ENCODE measurements around the gene MEIOC. TPM values are rescaled to one million over a fixed set of nuclear protein-coding genes. Genes with fewer than 3 reads are reported as not detected.

The MEIOC gene
- total RNA-seq, 6 experiments from 2014 or later: not detected

DNA sequence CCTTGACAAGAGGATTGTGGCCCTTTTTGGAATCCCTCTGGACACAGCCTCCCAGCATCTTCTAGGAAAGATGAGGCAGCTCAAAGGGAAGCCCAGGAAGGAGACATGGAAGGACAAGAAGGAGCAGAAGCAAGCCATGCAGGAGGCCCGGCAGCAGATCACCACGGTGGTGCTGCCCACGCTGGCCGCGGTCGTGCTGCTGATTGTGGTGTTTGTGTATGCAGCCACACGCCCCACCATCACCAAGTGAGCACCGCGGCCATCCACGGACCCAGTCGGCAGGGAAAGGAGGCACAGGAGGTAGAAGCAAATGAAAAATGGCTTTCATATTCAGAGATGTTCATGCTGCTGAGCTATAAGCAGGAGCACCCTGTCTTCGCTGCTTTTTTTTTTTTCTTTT is 10.9 kb upstream of the MEIOC start:
- no peaks in the 10 kb centered on the region for H3K9me3 ChIP-seq
- H3K27me3 ChIP-seq: no peaks in the 10 kb centered on the region
- intact Hi-C loops (cut with DNase I): no loop called here
- no peak overlapping the region for H3K4me3 ChIP-seq
- no peaks in the 10 kb centered on the region for H3K4me1 ChIP-seq
- TF ChIP-seq, protein P1, sequence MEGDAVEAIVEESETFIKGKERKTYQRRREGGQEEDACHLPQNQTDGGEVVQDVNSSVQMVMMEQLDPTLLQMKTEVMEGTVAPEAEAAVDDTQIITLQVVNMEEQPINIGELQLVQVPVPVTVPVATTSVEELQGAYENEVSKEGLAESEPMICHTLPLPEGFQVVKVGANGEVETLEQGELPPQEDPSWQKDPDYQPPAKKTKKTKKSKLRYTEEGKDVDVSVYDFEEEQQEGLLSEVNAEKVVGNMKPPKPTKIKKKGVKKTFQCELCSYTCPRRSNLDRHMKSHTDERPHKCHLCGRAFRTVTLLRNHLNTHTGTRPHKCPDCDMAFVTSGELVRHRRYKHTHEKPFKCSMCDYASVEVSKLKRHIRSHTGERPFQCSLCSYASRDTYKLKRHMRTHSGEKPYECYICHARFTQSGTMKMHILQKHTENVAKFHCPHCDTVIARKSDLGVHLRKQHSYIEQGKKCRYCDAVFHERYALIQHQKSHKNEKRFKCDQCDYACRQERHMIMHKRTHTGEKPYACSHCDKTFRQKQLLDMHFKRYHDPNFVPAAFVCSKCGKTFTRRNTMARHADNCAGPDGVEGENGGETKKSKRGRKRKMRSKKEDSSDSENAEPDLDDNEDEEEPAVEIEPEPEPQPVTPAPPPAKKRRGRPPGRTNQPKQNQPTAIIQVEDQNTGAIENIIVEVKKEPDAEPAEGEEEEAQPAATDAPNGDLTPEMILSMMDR (IDR thresholded peaks at IDR 0.05): no peak
- DNase-seq (no peak), ATAC-seq (no peak)
- H3K36me3 ChIP-seq: no peaks in the 10 kb centered on the region
- H3K27ac ChIP-seq: no peak overlapping the region
- 61% methylated on average over 5 of the region's 12 CpGs for WGBS (ENCODE audit: insufficient coverage, low coverage, low lambda C conversion rate, missing lambda C conversion rate)

DNA sequence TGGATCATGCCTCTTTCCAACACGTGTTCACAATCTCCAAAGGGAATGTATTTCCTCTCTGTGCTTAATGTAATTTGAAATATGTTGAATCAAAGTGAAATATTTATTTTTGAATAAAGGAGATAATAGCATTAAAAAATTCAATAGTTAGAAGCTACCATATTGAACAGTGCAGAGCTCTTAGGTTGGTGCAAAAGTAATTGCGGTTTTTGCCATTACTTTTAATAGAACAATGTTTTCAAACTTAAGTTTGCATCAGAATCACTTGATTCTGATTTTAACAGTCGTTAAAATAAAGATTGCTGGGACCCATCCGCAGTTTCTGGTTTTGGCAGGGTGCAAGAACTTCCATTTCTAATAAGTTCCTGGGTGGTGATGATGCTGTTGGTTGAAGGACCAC is 10.0 kb upstream of the MEIOC start:
- TF ChIP-seq POLR2A (IDR thresholded peaks at IDR 0.05): no peak
- TF ChIP-seq, protein P1 (IDR thresholded peaks at IDR 0.05): no peak
- DNase-seq (no peak), ATAC-seq (no peak)
- intact Hi-C loops (cut with DNase I): no loop called here
- H3K9me3 ChIP-seq: no peaks in the 10 kb centered on the region
- 77% methylated on average over 4 of the region's 4 CpGs for WGBS (ENCODE audit: insufficient coverage, low coverage, low lambda C conversion rate, missing lambda C conversion rate)
- no peaks in the 10 kb centered on the region for H3K27me3 ChIP-seq
- no peaks in the 10 kb centered on the region for H3K4me1 ChIP-seq
- H3K27ac ChIP-seq: no peak overlapping the region
- H3K36me3 ChIP-seq: no peaks in the 10 kb centered on the region
- no peak overlapping the region for H3K4me3 ChIP-seq

DNA sequence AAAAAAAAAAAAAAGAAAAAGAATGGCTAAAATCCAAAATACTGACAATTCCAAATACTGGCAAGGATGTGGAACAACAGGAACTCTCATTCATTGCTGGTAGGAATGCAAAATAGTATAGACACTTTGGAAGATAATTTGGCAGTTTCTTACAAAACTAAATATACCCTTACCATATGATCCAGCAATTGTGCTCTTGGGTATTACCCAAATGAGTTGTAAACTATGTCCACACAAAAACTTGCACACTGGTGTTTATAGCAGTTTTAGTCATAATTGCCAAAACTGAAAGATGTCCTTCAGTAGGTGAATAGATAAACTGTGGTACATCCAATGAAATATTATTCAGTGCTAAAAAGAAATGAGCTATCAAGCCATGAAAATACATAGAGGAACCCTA is 8.5 kb upstream of the MEIOC start:
- no peak overlapping the region for H3K4me3 ChIP-seq
- no peaks in the 10 kb centered on the region for H3K4me1 ChIP-seq
- H3K9me3 ChIP-seq: no peaks in the 10 kb centered on the region
- TF ChIP-seq, protein P1 (IDR thresholded peaks at IDR 0.05): no peak
- TF ChIP-seq POLR2A (IDR thresholded peaks at IDR 0.05): no peak
- intact Hi-C loops (cut with DNase I): no loop called here
- no peaks in the 10 kb centered on the region for H3K36me3 ChIP-seq
- no peak overlapping the region for H3K27ac ChIP-seq
- no peaks in the 10 kb centered on the region for H3K27me3 ChIP-seq
- no peak for DNase-seq
- no peak for ATAC-seq

DNA sequence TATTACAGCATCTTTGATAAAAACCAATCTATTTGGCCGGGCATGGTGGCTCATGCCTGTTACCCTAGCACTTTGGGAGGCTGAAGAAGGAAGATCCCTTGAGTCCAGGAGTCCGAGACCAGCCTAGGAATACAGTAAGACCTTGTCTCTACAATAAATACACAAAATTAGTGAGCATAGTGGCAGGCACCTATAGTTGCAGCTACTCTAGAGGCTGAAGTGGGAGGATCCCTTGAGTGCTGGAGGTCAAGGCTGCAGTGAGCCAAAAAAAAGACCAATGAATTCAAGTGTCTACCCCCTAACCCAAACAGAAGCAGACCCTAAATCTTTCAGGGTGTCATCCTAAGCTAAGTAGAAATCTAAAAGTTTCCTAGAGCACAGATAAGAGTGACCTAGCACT is 7.3 kb upstream of the MEIOC start:
- ATAC-seq (no peak), DNase-seq (no peak)
- H3K27ac ChIP-seq: no peak overlapping the region
- no peak overlapping the region for H3K4me3 ChIP-seq
- no peaks in the 10 kb centered on the region for H3K27me3 ChIP-seq
- no peaks in the 10 kb centered on the region for H3K36me3 ChIP-seq
- no CpG with 5 or more reads among the region's 2 CpGs for WGBS (ENCODE audit: insufficient coverage, low coverage, low lambda C conversion rate, missing lambda C conversion rate)
- intact Hi-C loops (cut with DNase I): no loop called here
- TF ChIP-seq, protein P1 (IDR thresholded peaks at IDR 0.05): no peak
- TF ChIP-seq POLR2A (IDR thresholded peaks at IDR 0.05): no peak
- no peaks in the 10 kb centered on the region for H3K9me3 ChIP-seq
- no peaks in the 10 kb centered on the region for H3K4me1 ChIP-seq

DNA sequence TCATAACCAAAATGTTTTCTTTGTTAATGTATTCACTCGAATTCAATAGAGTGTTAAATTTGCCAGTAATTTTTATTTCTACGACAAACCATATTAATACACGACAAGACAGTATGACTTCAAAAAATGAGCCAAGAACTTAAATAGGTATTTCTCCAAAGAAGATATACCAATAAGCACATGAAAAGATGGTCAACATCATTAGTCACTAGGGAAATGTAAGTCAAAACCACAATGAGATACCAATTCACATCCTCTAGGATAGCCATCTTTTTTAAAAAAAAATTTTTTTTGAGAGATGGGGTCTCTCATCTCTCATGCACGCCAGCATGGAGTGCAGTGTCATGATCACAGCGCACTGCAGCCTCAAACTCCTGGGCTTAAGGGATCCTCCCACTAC is 5.0 kb upstream of the MEIOC start:
- Histone ChIP-seq H3K36me3 (no peaks in the 10 kb centered on the region), H3K27me3 (no peaks in the 10 kb centered on the region), H3K9me3 (no peaks in the 10 kb centered on the region), H3K4me3 (no peak overlapping the region), H3K4me1 (no peaks in the 10 kb centered on the region), H3K27ac (no peak overlapping the region)
- TF ChIP-seq POLR2A (IDR thresholded peaks at IDR 0.05): no peak
- TF ChIP-seq, protein P1 (IDR thresholded peaks at IDR 0.05): no peak
- no peak for ATAC-seq
- WGBS (ENCODE audit: insufficient coverage, low coverage, low lambda C conversion rate, missing lambda C conversion rate): 61% methylated on average over 3 of the region's 5 CpGs
- intact Hi-C loops (cut with DNase I): no loop called here
- no peak for DNase-seq
